Prostate gland (tissue), 2 donors: ENCODE measurements around the gene OR52B2.

ENCODE experiments used
- POLR2A ChIP-seq: fragments of 450-650 bp; IDR thresholded peaks from one replicate; pipeline ENCODE4 v1.6.1; 2016; ENCODE audit warnings: antibody characterized with exemption, mild to moderate bottlenecking
- TF ChIP-seq, protein P1 (sequence below), 4 experiments: fragments of 200-600 bp in 2 of 4; fragments of 450-650 bp in 2 of 4; sonication (generic) in 2 of 4; IDR thresholded peaks; 1 replicate in 3 of 4; 2 replicates in 1 of 4; pipeline ENCODE4 v1.5.1; 2016 to 2019; ENCODE audit warnings: antibody characterized with exemption in 4 of 4, mild to moderate bottlenecking in 2 of 4, moderate library complexity in 2 of 4

- TF ChIP-seq POLR2A: no peak
- TF ChIP-seq, protein P1, sequence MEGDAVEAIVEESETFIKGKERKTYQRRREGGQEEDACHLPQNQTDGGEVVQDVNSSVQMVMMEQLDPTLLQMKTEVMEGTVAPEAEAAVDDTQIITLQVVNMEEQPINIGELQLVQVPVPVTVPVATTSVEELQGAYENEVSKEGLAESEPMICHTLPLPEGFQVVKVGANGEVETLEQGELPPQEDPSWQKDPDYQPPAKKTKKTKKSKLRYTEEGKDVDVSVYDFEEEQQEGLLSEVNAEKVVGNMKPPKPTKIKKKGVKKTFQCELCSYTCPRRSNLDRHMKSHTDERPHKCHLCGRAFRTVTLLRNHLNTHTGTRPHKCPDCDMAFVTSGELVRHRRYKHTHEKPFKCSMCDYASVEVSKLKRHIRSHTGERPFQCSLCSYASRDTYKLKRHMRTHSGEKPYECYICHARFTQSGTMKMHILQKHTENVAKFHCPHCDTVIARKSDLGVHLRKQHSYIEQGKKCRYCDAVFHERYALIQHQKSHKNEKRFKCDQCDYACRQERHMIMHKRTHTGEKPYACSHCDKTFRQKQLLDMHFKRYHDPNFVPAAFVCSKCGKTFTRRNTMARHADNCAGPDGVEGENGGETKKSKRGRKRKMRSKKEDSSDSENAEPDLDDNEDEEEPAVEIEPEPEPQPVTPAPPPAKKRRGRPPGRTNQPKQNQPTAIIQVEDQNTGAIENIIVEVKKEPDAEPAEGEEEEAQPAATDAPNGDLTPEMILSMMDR (IDR thresholded peaks at IDR 0.05): no peak
These were observed 36.5 kb upstream of the OR52B2 start for GRCh38 chr11:6206456-6207180.
